ENCODE results near the gene SLC2A9.

DNA sequence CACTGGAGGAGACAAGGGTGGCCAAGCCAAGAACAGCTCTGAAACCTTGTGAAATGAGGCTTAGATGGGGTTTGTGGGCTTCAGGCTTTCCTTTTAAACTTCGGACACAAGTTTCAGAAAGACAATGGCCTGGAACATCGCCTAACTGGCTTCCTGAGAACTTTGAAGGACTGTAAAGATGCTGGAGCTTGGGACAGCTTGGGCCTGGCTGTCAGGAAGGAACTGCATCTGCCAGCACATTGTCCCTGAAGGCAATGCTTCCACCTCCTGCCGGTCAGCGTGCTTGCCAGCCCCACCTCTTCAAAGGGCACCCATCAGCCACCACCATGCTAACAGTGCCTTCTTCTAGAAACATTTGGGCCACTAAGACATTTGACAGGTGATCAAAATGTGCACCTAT lies 132.0 kb downstream of the SLC2A9 start:
- TF ChIP-seq TAF1 (CRISPR knock-in tag; IDR thresholded peaks at IDR 0.05) = no peak
- TF ChIP-seq ZBTB34 (CRISPR knock-in tag; IDR thresholded peaks at IDR 0.05) = no peak
- TF ChIP-seq, protein P1, sequence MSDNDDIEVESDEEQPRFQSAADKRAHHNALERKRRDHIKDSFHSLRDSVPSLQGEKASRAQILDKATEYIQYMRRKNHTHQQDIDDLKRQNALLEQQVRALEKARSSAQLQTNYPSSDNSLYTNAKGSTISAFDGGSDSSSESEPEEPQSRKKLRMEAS (IDR thresholded peaks at IDR 0.05) = no peak
- no peak for TF ChIP-seq ZNF747 (CRISPR knock-in tag; IDR thresholded peaks at IDR 0.05; ENCODE audit: borderline replicate concordance)
- no peak for TF ChIP-seq BHLHE40 (IDR thresholded peaks at IDR 0.05; ENCODE audit: low read length)
- TF ChIP-seq KDM5A (IDR thresholded peaks at IDR 0.05; ENCODE audit: borderline replicate concordance, low read length) = no peak
- TF ChIP-seq REST (IDR thresholded peaks at IDR 0.05; ENCODE audit: borderline replicate concordance in 1 of 2, low read depth in 1 of 2, low read length in 2 of 2) = no peak

All from HepG2 (cell line).